DMS79 (cell line): ENCODE measurements around the gene ERN1.
"Not testable (repeated sequence)": the region's sequence is repeated elsewhere in the genome, so short reads cannot be mapped to it uniquely, and the experiment has no call there.

ENCODE experiments used
- DNase-seq: peaks from one replicate; lab custom pipeline; 2025; lab: John Stamatoyannopoulos, UW

Gene ERN1

GRCh38 chr17:64025732-64026294 lies 104.1 kb downstream of the ERN1 start:
- peak; percentile 18 for DNase-seq

- DNase-seq = no peak
Observed at GRCh38 chr17:64024781-64025731, 104.9 kb downstream of the ERN1 start.

GRCh38 chr17:64024215-64024654 lies 105.7 kb downstream of the ERN1 start:
- no peak for DNase-seq

- DNase-seq = no peak
Observed at GRCh38 chr17:64022611-64023063, 107.3 kb downstream of the ERN1 start.

GRCh38 chr17:64020056-64020766 lies 109.7 kb downstream of the ERN1 start, which contains the start of gene ICAM2:
ICAM2 (minus strand) TSS chr17:64020633; CDS start chr17:64006691, 13,942 bp downstream.
- DNase-seq = no peak

GRCh38 chr17:64019551-64019961 lies 110.4 kb downstream of the ERN1 start:
- not testable (repeated sequence) for DNase-seq

- no peak for DNase-seq
Observed at GRCh38 chr17:64017381-64017980, 112.5 kb downstream of the ERN1 start.

- DNase-seq = no peak
Observed at GRCh38 chr17:64016974-64017373, 113.0 kb downstream of the ERN1 start.

GRCh38 chr17:64016231-64016784 lies 113.6 kb downstream of the ERN1 start:
- DNase-seq = no peak

- no peak for DNase-seq
Observed at GRCh38 chr17:64015447-64015846, 114.5 kb downstream of the ERN1 start.

- DNase-seq = no peak
Observed at GRCh38 chr17:64009571-64010402, 120.2 kb downstream of the ERN1 start.

- no peak for DNase-seq
Observed at GRCh38 chr17:64008830-64009229, 121.1 kb downstream of the ERN1 start.

GRCh38 chr17:64008346-64008745 lies 121.6 kb downstream of the ERN1 start:
- no peak for DNase-seq

GRCh38 chr17:64007838-64008282 lies 122.1 kb downstream of the ERN1 start:
- DNase-seq = no peak

GRCh38 chr17:64007089-64007837 lies 122.7 kb downstream of the ERN1 start:
- not testable (repeated sequence) for DNase-seq

- no peak for DNase-seq
Observed at GRCh38 chr17:64006361-64007088, 123.4 kb downstream of the ERN1 start.

- DNase-seq = no peak
Observed at GRCh38 chr17:64005734-64006167, 124.2 kb downstream of the ERN1 start.

- no peak for DNase-seq
Observed at GRCh38 chr17:64004903-64005733, 124.8 kb downstream of the ERN1 start.
